NCI-H1694 treated with DMSO at 0.1 percent for 48 hours (cell line): ENCODE results near the gene ADAMTS19.
"Not testable (repeated sequence)": the region's sequence is repeated elsewhere in the genome, so short reads cannot be mapped to it uniquely, and the experiment has no call there.

Source experiments
- DNase-seq: peaks from one replicate; lab custom pipeline; 2025; lab: John Stamatoyannopoulos, UW

Gene ADAMTS19

GRCh38 chr5:129584496-129584895, 124.4 kb downstream of the ADAMTS19 start:
- DNase-seq: not testable (repeated sequence)

GRCh38 chr5:129591508-129592160, 131.5 kb downstream of the ADAMTS19 start:
- DNase-seq: no peak

GRCh38 chr5:129593525-129593924, 133.4 kb downstream of the ADAMTS19 start:
- no peak for DNase-seq

- DNase-seq: no peak
Observed at GRCh38 chr5:129601576-129601975, 141.5 kb downstream of the ADAMTS19 start.

- DNase-seq: no peak
Observed at GRCh38 chr5:129608350-129608749, 148.3 kb downstream of the ADAMTS19 start.

GRCh38 chr5:129609710-129610109, 149.6 kb downstream of the ADAMTS19 start:
- no peak for DNase-seq

GRCh38 chr5:129616517-129616916, 156.4 kb downstream of the ADAMTS19 start:
- DNase-seq: no peak

- DNase-seq: no peak
Observed at GRCh38 chr5:129617206-129617605, 157.1 kb downstream of the ADAMTS19 start.

GRCh38 chr5:129619782-129620181, 159.7 kb downstream of the ADAMTS19 start:
- no peak for DNase-seq

- no peak for DNase-seq
Observed at GRCh38 chr5:129622531-129622930, 162.4 kb downstream of the ADAMTS19 start.

- no peak for DNase-seq
Observed at GRCh38 chr5:129629575-129629974, 169.5 kb downstream of the ADAMTS19 start.

- DNase-seq: no peak
Observed at GRCh38 chr5:129630101-129630500, 170.0 kb downstream of the ADAMTS19 start.

GRCh38 chr5:129631961-129632360, 171.9 kb downstream of the ADAMTS19 start:
- no peak for DNase-seq

GRCh38 chr5:129637501-129637900, 177.4 kb downstream of the ADAMTS19 start:
- not testable (repeated sequence) for DNase-seq

GRCh38 chr5:129639331-129639730, 179.2 kb downstream of the ADAMTS19 start:
- DNase-seq: no peak

- DNase-seq: no peak
Observed at GRCh38 chr5:129652349-129653056, 192.4 kb downstream of the ADAMTS19 start.

GRCh38 chr5:129653057-129653375, 192.9 kb downstream of the ADAMTS19 start:
- no peak for DNase-seq

- no peak for DNase-seq
Observed at GRCh38 chr5:129653442-129653841, 193.3 kb downstream of the ADAMTS19 start.

- DNase-seq: no peak
Observed at GRCh38 chr5:129656952-129657351, 196.9 kb downstream of the ADAMTS19 start.

- no peak for DNase-seq
Observed at GRCh38 chr5:129658801-129659200, 198.7 kb downstream of the ADAMTS19 start.

GRCh38 chr5:129661366-129662035, 201.4 kb downstream of the ADAMTS19 start:
- DNase-seq: no peak

GRCh38 chr5:129664336-129664937, 204.3 kb downstream of the ADAMTS19 start:
- no peak for DNase-seq

- no peak for DNase-seq
Observed at GRCh38 chr5:129670957-129671500, 210.9 kb downstream of the ADAMTS19 start.
